HL-60/S4 (cell line): ENCODE measurements around the gene NR1H2.

Source experiments
- in situ Hi-C: fragments of 300-500 bp; cut with MboI; formaldehyde crosslinking; loops from 2 replicates; pipeline ENCODE4 v1.14.3; 2022; ENCODE audit warnings: low sequenced_read_pairs

NR1H2 gene

DNA sequence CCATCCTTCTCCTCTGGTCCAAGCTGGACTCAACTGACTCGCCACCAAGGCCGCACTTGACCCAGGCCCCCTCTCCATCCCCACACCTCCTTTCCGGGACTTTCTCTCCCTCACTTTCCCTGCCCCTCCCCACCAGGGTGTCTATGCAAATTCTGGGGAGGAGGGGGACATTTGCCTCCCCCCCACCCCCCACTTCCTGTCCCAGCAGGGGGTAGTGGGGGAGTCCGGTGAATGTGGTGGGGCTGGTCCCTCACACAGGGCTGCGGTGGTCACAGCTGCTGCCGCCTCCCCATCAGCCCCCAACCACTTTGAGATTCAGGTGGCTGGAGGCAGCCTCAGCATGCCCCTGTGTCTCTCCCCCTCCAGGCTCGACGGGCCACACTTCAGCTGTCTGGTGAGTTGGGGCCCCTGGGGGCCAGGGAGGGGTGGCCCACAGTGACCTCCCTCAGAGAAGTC is 43.4 kb downstream of the NR1H2 start:
- in situ Hi-C loops, result no loop called here

- in situ Hi-C loops, result no loop called here
These were observed 43.9 kb downstream of the NR1H2 start for GRCh38 chr19:50420127-50420526.

GRCh38 chr19:50420808-50421207 is 44.6 kb downstream of the NR1H2 start:
- in situ Hi-C loops, result no loop called here

- in situ Hi-C loops, result no loop called here
These were observed 46.4 kb downstream of the NR1H2 start for GRCh38 chr19:50422397-50423278.

GRCh38 chr19:50423279-50424113 is 47.2 kb downstream of the NR1H2 start:
- in situ Hi-C loops, result no loop called here

- in situ Hi-C loops, result no loop called here
These were observed 49.3 kb downstream of the NR1H2 start for GRCh38 chr19:50425581-50425980.

DNA sequence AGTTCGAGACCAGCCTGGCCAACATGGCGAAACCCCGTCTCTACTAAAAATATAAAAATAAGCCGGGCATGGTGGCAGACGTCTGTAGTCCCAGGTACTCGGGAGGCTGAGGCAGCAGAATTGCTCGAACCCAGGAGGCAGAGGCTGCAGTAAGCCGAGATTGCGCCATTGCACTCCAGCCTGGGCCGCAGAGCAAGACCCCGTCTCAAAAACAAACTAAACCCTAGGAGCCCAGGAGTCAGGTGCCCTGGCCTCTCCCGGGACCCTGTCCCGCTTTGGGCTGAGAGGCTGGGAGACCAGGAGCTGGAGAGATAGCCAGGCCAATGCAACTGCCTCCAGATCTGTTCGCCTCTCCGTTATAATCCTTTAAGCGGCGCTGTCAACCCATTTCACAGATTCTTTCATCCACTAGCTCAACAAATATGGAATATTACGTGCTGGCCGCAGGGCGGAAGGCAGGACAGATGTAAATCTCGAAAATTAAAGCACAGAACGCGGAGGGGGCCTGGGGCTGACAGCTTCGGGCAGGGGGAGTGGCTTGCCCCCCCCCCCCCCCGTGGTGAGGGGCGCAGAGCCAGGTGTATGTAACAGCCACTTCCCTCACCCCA is 51.2 kb downstream of the NR1H2 start:
- in situ Hi-C loops, result no loop called here

DNA sequence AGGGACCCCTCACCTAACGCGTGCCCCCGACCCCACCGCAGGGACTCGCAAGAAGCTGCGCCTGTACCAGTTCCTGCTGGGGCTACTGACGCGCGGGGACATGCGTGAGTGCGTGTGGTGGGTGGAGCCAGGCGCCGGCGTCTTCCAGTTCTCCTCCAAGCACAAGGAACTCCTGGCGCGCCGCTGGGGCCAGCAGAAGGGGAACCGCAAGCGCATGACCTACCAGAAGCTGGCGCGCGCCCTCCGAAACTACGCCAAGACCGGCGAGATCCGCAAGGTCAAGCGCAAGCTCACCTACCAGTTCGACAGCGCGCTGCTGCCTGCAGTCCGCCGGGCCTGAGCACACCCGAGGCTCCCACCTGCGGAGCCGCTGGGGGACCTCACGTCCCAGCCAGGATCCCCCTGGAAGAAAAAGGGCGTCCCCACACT is 51.8 kb downstream of the NR1H2 start:
- in situ Hi-C loops, result no loop called here

DNA sequence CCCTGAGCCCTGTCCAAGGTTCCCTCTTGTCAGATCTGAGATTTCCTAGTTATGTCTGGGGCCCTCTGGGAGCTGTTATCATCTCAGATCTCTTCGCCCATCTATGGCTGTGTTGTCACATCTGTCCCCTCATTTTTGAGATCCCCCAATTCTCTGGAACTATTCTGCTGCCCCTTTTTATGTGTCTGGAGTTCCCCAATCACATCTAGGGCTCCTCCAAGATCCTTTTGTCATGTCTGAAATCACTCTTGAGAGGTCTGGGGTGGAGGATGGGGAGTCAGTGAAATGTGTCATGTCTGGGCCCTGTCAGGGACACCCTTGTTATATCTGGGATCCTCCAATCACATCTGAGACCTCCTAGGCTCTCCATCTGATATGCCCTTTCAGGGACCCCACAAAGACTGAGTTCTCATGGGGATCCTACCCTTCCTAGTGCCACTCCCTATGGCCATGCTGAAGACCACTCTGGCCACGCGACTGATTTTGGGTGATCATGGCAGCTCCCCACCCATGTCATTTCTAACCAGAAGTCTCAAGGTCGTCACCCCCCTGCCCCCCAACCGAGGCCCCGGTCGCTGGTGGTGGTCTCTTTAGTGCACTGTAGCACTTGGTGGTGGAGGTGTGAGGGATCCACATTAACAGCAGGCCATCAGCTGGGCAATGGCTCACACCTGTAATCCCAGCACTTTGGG is 52.7 kb downstream of the NR1H2 start:
- in situ Hi-C loops, result no loop called here

GRCh38 chr19:50430888-50431342 is 54.7 kb downstream of the NR1H2 start:
- in situ Hi-C loops, result no loop called here

DNA sequence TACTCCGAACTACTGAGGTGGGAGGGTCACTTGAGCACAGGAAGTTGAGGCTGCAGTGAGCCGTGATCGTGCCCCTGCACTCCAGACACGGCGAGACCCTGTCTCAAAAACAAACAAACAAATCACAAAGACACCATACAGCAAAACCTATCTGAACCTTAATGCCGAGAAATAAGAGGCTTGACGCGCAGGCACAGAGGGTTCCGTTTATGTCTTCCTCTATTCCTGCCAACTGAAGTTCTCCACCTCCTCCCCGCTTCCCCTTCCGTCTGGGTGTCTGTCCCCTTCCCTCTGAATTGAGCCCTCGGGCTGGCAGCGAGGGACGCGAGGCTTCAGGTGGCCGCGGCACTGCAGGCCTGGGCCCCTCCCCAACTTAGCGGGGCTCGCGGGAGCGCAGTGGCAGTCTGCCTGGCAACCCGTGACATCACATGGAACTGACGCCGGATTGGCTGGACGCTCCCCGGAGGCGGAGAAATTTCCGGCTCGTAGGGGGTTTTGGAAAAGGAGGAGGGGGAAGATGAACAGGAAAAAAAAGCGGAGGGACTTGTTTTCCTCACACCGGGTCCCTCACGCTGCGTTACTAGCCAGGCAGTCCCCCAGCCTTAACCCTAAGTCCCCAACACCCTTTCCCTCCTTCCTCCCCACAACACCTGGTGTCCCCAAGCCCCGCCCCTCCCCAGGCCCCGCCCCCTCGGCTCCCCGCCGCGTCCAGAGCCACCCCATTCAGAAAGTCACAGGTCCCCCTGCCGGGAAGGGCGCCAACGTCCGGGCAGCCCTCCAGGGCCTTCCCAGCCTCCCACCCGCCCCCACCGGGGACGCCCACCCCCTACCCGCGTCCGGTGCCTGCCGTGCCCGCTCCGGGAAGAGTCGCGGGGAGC is 55.3 kb downstream of the NR1H2 start:
- in situ Hi-C loops, result no loop called here

DNA sequence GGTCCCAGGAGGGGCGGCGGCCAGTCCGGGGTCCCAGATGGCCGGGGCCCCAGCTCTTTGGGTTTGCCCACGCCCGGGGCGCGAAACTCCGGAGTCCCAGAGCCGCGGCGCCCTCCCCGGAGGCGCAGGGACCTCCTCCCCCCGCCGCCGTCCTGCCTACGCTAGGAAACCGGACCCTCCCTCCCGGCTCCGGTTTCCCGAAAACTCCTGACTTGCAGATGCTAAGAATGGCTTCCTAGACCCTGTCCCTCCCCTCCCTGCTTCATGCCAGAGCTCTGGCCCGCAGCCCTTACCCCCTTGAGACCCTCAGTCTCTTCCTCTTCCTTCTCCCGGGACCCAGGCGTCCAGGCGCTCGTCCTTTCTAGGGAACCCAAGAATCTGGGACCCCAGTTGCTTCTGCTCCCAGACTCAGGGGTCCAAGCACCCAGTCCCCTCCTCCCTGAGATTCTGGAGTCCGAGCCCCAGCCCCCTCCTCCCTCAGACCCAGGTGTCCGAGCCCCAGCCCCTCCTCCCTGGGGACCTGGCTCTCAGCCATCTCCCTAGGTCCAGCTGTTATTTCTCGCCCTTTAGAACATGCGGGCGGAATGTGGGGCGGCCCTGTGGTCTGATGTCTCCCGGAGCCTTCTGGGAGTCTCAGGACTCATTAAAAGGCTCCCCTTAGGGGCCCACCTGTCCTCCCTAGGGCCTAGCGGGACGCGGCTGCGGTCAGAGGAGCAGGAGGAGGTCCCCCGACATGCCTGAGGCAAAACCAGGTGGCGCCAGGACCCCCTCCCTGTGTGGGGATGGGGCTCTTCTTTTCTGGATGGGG is 56.2 kb downstream of the NR1H2 start, which contains the start of gene MYBPC2:
TSS of gene MYBPC2 (plus strand) at position 672 of the 808 bp plus-strand sequence. CDS start at position 734, 62 bp downstream.
- in situ Hi-C loops, result no loop called here
